ENCODE measurements around the gene CENPE.

The CENPE gene

DNA sequence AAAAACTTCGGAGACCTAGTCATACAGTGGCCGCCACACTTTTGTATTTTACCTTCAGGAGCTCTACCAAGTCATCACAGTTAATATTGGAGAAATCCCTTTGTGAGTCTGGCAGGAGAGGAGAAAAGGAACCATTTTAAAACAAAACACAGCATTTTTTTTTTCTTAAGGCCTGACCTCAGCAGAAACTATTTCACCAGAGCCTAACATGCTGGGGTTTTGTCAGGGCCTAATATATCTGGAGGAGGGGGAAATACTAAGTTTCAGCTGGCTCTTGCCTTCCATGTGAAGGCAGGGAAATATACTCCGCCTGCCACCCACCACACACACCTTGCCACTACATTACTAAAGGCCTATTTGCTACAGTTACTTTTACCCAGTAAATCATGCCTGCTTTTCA is 72.0 kb downstream of the CENPE start:
- no peak for DNase-seq (ENCODE audit: low read depth in 1 of 2, low spot score in 1 of 2)

GRCh38 chr4:103123114-103123513 is 75.0 kb downstream of the CENPE start:
- DNase-seq (ENCODE audit: low read depth in 1 of 2, low spot score in 1 of 2): no peak

GRCh38 chr4:103118166-103118565 is 80.0 kb downstream of the CENPE start:
- DNase-seq (ENCODE audit: low read depth in 1 of 2, low spot score in 1 of 2): no peak

DNA sequence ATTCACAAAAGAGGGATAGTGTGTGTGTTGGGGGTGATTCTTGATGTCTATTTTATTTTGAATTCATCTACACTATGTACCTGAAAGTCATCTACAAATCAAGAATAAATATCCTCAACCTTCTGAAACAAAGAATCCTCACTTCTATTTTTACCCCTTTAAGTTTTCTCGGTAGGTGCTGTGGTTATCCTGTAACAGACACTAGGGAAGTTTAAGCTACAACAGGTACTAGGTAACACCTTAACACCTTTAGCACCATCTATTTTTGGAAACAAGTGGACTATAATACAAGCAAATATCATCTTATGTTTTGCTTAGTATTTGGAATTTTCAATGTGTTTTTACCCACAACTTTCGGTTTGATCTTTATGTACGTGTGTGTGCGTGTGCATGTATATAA is 86.5 kb downstream of the CENPE start:
- DNase-seq (ENCODE audit: low read depth in 1 of 2, low spot score in 1 of 2): no peak

DNA sequence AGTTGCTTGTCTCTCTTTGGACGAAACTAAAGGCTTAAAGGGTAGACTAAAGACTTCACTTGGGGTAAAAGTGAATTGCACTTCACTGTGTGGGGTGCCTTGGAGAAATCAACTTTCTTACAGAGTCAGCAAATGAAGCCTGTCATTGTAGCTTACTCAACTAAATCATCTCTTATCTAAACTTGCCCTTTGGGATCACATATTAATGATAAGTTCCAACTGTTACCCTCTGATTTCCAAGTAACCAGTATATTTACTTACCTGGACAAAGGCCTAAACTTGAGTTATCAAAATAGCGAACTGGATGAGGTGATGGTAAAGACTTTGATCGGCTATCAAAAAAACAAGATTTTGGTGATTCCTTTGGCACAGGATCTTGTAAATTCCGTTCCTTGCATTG is 89.6 kb downstream of the CENPE start:
- no peak for DNase-seq (ENCODE audit: low read depth in 1 of 2, low spot score in 1 of 2)

GRCh38 chr4:103105558-103106356 is 92.4 kb downstream of the CENPE start:
- DNase-seq (ENCODE audit: low read depth in 1 of 2, low spot score in 1 of 2): no peak

DNA sequence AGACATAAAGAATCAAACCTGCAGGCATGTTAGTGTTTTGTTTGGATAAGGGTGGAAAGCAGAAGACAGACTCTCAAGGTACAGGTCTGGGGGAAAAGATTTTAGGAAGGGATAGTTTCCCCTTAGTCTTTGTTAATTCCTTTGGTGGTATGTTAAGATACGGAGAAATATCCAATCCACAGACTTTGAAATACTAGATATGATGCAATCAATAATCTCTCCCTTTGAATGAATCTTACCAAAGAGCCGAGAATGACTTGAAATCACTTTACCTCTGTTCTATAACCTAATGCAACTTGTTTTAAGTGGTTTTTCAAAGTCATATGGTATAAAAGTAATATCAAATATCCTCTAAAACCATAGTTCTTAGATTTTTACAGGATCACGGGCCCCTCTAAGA is 93.3 kb downstream of the CENPE start:
- no peak for DNase-seq (ENCODE audit: low read depth in 1 of 2, low spot score in 1 of 2)

GRCh38 chr4:103100691-103101090 is 97.5 kb downstream of the CENPE start:
- DNase-seq (ENCODE audit: low read depth in 1 of 2, low spot score in 1 of 2): no peak

- DNase-seq (ENCODE audit: low read depth in 1 of 2, low spot score in 1 of 2): peak in 1 of 2 donors; percentile 53
Observed at GRCh38 chr4:103099691-103100392, 98.3 kb downstream of the CENPE start, which contains the start of gene BDH2. TSS of gene BDH2 (minus strand) at chr4:103099834. CDS start at chr4:103096254, 3,580 bp downstream.

DNA sequence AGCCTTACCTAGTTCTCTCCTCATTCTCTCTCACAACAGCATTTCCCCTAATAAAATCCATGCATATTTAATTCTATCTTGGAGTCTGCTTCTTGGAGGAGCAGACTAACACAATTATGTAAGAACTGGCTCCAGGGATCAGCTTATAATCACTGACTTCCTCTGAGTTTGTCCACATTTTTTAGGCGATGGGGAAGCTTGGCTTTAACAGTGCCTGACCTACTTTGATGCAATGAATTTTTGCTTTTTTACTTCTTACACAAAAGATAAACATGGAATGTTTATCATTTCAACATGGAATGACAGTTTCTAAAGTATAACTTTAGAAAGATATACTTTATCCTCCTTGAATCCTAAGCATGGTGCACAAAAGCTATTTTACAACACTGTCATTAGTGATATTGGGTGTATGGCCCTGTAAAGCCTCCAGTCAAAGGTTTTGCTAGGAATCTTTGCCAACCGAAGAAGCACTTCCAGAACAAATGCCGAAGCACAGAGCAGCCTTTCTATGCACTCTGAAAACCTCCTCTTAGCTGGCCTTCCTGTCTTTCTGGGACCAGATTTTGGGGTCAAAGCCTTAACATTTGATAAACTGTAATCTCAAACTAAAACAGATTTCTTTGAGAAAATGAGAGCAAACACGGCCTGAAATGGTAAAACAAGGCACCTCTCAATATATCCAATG is 99.2 kb downstream of the CENPE start:
- DNase-seq (ENCODE audit: low read depth in 1 of 2, low spot score in 1 of 2): no peak

- no peak for DNase-seq (ENCODE audit: low read depth in 1 of 2, low spot score in 1 of 2)
Observed at GRCh38 chr4:103098341-103098740, 99.8 kb downstream of the CENPE start.

- DNase-seq (ENCODE audit: low read depth in 1 of 2, low spot score in 1 of 2): no peak
Observed at GRCh38 chr4:103097112-103097511, 101.0 kb downstream of the CENPE start.

- no peak for DNase-seq (ENCODE audit: low read depth in 1 of 2, low spot score in 1 of 2)
Observed at GRCh38 chr4:103095080-103095479, 103.1 kb downstream of the CENPE start.

GRCh38 chr4:103092245-103092644 is 105.9 kb downstream of the CENPE start:
- DNase-seq (ENCODE audit: low read depth in 1 of 2, low spot score in 1 of 2): no peak

DNA sequence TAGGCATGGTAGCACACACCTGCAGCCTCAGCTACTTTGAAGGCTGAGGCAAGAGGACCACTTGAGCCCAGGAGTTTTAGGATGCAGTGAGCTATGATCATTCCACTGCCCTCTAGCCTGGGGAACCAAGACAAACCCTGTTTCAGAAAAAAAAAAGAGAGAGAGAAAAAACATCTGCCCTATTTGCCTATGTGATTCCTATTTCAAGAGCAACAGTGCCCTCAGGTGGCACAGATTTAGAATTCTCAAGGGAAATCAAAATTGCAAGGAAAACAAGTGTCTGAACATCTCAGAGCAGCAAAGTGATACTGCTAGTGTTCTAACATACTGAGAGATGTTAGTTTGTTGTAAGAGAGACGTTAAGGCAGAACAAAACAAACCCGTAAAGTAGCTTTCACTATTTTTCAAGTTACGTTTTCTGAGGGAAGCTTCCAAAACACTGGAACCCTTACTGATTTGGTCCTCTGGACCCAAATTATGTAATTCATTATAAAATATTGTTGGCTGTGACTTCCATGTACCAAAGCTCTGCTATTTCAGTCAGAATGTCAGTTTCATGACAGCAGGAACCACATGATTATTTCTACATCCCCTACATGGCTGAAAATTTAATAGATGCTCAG is 106.4 kb downstream of the CENPE start:
- peak in 1 of 2 donors; percentile 23 for DNase-seq (ENCODE audit: low read depth in 1 of 2, low spot score in 1 of 2)

GRCh38 chr4:103089481-103089880 is 108.7 kb downstream of the CENPE start:
- no peak for DNase-seq (ENCODE audit: low read depth in 1 of 2, low spot score in 1 of 2)

GRCh38 chr4:103086551-103086950 is 111.6 kb downstream of the CENPE start:
- no peak for DNase-seq (ENCODE audit: low read depth in 1 of 2, low spot score in 1 of 2)

DNA sequence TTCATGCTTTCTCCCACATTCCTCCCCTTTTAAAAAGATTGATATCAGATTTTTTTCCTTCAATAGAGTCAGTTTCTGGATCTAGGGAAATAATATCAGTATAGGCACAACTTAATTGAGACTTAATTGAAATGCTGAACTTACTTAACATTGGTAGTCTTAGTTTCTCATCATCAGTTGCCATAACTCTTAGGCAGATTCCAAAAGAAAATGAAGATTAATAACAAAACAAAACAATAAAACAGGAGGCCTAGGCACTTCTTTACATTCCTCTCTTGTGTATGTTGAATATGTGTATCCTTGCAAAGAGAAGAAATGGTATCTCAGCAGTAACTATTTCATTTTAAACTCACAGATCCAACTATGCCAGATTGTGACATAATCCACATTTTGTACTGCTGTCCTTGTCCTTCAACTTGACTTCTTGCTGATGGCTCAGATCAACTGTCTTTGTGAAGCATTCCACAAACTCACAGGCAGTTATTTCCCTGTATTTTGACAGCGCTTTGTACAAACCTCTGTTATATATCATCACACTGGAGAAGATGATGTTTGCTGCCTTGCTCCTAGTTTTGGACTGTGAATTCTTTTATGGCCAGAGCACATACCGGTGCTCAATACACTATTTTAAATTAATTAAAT is 112.5 kb downstream of the CENPE start:
- DNase-seq (ENCODE audit: low read depth in 1 of 2, low spot score in 1 of 2): no peak

DNA sequence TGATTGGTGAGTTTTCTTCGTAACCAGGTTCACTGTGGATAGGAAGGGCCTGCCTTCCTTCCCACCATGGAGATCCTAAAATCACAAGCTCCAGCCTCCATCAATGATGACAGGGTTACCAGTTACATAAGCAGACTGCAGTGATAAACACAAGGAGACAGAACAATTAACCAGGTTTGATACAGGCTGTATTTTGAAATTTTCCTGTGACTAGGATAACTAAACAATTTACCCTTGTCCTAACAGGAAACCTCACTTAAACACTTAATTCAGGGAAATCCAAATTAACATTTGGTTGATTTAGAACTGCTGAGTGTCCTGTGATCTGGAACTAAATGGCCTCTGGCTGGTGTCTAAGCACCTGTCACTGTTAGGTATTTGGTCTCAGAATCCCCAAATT is 118.5 kb downstream of the CENPE start:
- no peak for DNase-seq (ENCODE audit: low read depth in 1 of 2, low spot score in 1 of 2)

DNA sequence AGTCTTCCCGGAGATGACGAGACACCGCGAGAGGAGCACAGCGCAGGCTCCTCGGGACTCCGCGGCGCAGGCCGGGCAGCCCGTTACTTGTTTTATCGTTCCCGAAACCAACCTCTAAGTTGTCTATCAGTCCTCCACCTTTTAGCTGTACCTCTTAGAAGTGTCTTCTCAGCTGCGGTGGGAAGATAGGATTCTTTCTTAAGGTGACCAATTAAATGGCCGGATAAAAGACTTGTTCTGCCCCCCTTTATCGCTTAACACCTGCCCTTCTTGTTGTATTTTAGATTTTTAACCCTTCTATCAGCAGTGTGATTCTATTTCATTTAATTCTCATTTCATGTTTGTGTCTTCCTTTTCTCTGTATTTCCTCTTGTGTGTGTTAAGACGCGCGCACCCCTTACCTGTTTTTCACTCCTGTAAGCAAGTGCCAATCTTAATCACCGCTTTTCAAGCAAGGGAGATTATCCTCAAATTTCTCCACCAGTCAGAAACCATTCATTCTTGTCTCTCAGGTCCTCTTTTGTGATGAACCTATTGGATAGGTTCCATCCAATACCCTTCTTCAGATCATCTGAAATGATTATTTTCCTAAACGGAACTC is 121.3 kb downstream of the CENPE start, which contains the start of gene SLC9B2:
SLC9B2 (minus strand) TSS at position 15 of the 601 bp plus-strand sequence. CDS start 9,211 bp downstream, outside the sequence.
- DNase-seq (ENCODE audit: low read depth in 1 of 2, low spot score in 1 of 2): no peak

Measured in activated CD4-positive, alpha-beta T cell treated with anti-CD3 and anti-CD28 coated beads, Interleukin-2, amount 50 U/mL, for 24 hours (primary cell).